Gastrocnemius medialis (tissue), 4 donors: ENCODE measurements around the gene BASP1.
"Not testable (repeated sequence)": the region's sequence is repeated elsewhere in the genome, so short reads cannot be mapped to it uniquely, and the experiment has no call there.

ENCODE experiments used
- CTCF ChIP-seq, 5 experiments: fragments of 450-650 bp in 3 of 5; fragments of 200-600 bp in 2 of 5; sonication (generic) in 2 of 5; IDR thresholded peaks in 4 of 5; conservative IDR thresholded peaks in 1 of 5; 1 replicate in 4 of 5; 2 replicates in 1 of 5; pipeline ENCODE4 v1.5.1; 2016 to 2019; ENCODE audit warnings: antibody characterized with exemption in 5 of 5, mild to moderate bottlenecking in 3 of 5, moderate library complexity in 3 of 5
- POLR2A ChIP-seq, 2 donors: fragments of 450-650 bp; IDR thresholded peaks; one replicate each; pipeline ENCODE4 v1.6.1; 2017; ENCODE audit warnings: antibody characterized with exemption in 2 of 2, mild to moderate bottlenecking in 2 of 2, moderate library complexity in 2 of 2

DNA sequence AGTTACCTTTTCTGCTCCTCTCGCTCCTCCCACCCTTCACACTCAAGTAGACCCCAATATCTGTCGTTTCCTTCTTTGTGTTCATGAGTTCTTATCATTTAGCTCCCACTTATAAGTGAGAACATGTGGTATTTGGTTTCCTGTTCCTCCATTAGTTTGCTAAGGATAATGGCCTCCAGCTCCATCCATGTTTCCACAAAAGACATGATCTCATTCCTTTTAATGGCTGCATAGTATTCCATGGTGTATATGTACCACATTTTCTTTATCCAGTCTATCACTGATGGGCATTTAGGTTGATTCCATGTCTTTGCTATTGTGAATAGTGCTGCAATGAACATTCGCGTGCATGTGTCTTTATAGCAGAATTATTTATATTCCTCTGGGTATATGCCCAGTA lies 90.0 kb downstream of the BASP1 start:
- not testable (repeated sequence) for TF ChIP-seq CTCF (IDR thresholded peaks at IDR 0.05 in 4 of 5, conservative IDR thresholded peaks at IDR 0.05 in 1 of 5); POLR2A (IDR thresholded peaks at IDR 0.05)
